Activated naive CD4-positive, alpha-beta T cell treated with anti-CD3 and anti-CD28 coated beads, Interleukin-2, amount 10 ng/mL, durations not matched to agents 7 days and 5 days (primary cell): ENCODE measurements around the gene GP9.

Source experiments
- CTCF ChIA-PET: fragments of 350-600 bp; sonication (Branson Sonifier 250); formaldehyde crosslinking; loops from one replicate; lab custom pipeline; 2021; ENCODE audit warnings: antibody characterized with exemption; lab: Charles Lee
- DNase-seq: peaks from one replicate; pipeline ENCODE4 v3.0.0-alpha.2; 2020
- H3K27ac Mint-ChIP-seq: one replicate; pipeline ENCODE4 v1.8.0; 2021; ENCODE audit warnings: mild to moderate bottlenecking, moderate library complexity, mixed read lengths
- H3K27me3 Mint-ChIP-seq: one replicate; pipeline ENCODE4 v1.8.0; 2021; ENCODE audit warnings: mild to moderate bottlenecking, mixed read lengths
- H3K36me3 Mint-ChIP-seq: one replicate; pipeline ENCODE4 v1.8.0; 2021; ENCODE audit warnings: mixed read lengths
- H3K4me1 Mint-ChIP-seq: one replicate; pipeline ENCODE4 v1.8.0; 2021; ENCODE audit warnings: mixed read lengths
- H3K4me3 Mint-ChIP-seq: one replicate; pipeline ENCODE4 v1.8.0; 2021; ENCODE audit warnings: mild to moderate bottlenecking, moderate library complexity, mixed read lengths
- H3K9me3 Mint-ChIP-seq: one replicate; pipeline ENCODE4 v1.8.0; 2021; ENCODE audit warnings: mixed read lengths

The GP9 gene

GRCh38 chr3:129033633-129034321 is 26.8 kb upstream of the GP9 start:
- CTCF ChIA-PET, result no interaction called here

GRCh38 chr3:129034642-129035041 is 25.9 kb upstream of the GP9 start:
- H3K4me3 Mint-ChIP-seq, result no peak overlapping the region
- peak; percentile 37 for DNase-seq
- peaks cover 45% of the 10 kb centered on the region for H3K27me3 Mint-ChIP-seq
- H3K36me3 Mint-ChIP-seq, result no peaks in the 10 kb centered on the region
- no peaks in the 10 kb centered on the region for H3K9me3 Mint-ChIP-seq
- CTCF ChIA-PET, result no interaction called here
- peaks cover 18% of the 10 kb centered on the region for H3K4me1 Mint-ChIP-seq
- no peak overlapping the region for H3K27ac Mint-ChIP-seq

More at GRCh38 chr3:129033633-129034321, 26.8 kb upstream of the GP9 start:
- Mint-ChIP-seq H3K27ac (no peak overlapping the region), H3K27me3 (peaks cover 37% of the 10 kb centered on the region), H3K4me3 (no peak overlapping the region), H3K36me3 (no peaks in the 10 kb centered on the region), H3K4me1 (peaks cover 18% of the 10 kb centered on the region), H3K9me3 (no peaks in the 10 kb centered on the region)
- no peak for DNase-seq

- Mint-ChIP-seq H3K36me3 (no peaks in the 10 kb centered on the region), H3K27me3 (peaks cover 52% of the 10 kb centered on the region), H3K4me1 (peaks cover 18% of the 10 kb centered on the region), H3K9me3 (no peaks in the 10 kb centered on the region), H3K27ac (peak overlapping the region; percentile 2), H3K4me3 (no peak overlapping the region)
- CTCF ChIA-PET, result interaction anchor here (2.5 kb wide), 1 partner anchor 18 kb away, joined by 11 read pairs; no protein-coding TSS in a partner anchor
- peak; percentile 38 for DNase-seq
Observed at GRCh38 chr3:129035360-129036221, 25.0 kb upstream of the GP9 start.

- H3K36me3 Mint-ChIP-seq, result no peaks in the 10 kb centered on the region
- no peak overlapping the region for H3K4me3 Mint-ChIP-seq
- no peak for DNase-seq
- peaks cover 52% of the 10 kb centered on the region for H3K27me3 Mint-ChIP-seq
- H3K27ac Mint-ChIP-seq, result peak overlapping the region; percentile 2
- peaks cover 18% of the 10 kb centered on the region for H3K4me1 Mint-ChIP-seq
- CTCF ChIA-PET, result interaction anchor here (2.5 kb wide), 1 partner anchor 17 kb away, joined by 11 read pairs; no protein-coding TSS in a partner anchor
- H3K9me3 Mint-ChIP-seq, result no peaks in the 10 kb centered on the region
Observed at GRCh38 chr3:129036222-129037092, 24.1 kb upstream of the GP9 start.

GRCh38 chr3:129037093-129037419 is 23.5 kb upstream of the GP9 start:
- CTCF ChIA-PET, result interaction anchor here (0.9 to 2.5 kb wide), 2 partner anchors 16 to 21 kb away, joined by 3 to 11 read pairs; no protein-coding TSS in a partner anchor
- no peaks in the 10 kb centered on the region for H3K9me3 Mint-ChIP-seq
- no peak overlapping the region for H3K27ac Mint-ChIP-seq
- H3K27me3 Mint-ChIP-seq, result peaks cover 52% of the 10 kb centered on the region
- H3K4me3 Mint-ChIP-seq, result no peak overlapping the region
- no peaks in the 10 kb centered on the region for H3K36me3 Mint-ChIP-seq
- no peak for DNase-seq
- peaks cover 18% of the 10 kb centered on the region for H3K4me1 Mint-ChIP-seq

DNA sequence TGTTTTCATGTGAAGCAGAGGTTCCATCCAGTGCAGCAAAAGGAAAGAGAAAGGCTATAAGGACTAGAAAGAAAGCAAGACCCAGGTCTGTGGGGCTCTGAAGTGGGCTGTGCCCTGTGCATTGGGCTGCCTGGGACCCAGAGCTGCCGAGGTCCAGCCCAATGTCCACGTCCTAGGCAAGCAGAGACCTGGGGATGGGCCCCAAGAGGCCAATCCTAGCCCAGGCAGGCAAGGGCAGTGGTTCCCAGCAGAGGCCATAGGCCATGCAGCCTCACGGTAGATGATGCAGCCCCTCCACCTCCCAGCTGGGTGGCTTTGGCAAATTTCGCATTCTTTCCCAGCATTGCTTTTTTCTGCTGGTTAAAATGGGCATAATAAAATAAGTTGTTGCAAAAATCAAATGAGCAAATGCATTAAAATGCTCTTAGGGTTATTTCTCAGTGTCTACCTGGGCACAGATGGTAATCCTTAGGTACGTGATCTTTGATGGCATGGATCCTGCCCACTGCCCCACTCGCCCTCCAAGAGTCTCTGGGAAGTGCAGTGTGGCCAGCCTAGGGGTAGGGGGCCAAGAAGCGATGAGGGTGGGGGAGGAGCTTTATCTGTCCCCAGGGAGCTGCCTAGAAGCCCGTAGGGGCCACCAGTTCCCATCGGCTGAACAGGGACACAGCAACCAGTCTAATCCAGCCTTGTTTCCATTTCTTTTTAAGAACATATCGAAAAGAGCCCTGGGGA is 22.3 kb upstream of the GP9 start:
- Mint-ChIP-seq H3K9me3 (no peaks in the 10 kb centered on the region), H3K27ac (no peak overlapping the region), H3K36me3 (no peaks in the 10 kb centered on the region), H3K27me3 (peaks cover 59% of the 10 kb centered on the region), H3K4me3 (no peak overlapping the region), H3K4me1 (peaks cover 18% of the 10 kb centered on the region)
- CTCF ChIA-PET, result interaction anchor here (0.9 to 2.5 kb wide), 2 partner anchors 15 to 22 kb away, joined by 3 to 11 read pairs; no protein-coding TSS in a partner anchor
- no peak for DNase-seq

DNA sequence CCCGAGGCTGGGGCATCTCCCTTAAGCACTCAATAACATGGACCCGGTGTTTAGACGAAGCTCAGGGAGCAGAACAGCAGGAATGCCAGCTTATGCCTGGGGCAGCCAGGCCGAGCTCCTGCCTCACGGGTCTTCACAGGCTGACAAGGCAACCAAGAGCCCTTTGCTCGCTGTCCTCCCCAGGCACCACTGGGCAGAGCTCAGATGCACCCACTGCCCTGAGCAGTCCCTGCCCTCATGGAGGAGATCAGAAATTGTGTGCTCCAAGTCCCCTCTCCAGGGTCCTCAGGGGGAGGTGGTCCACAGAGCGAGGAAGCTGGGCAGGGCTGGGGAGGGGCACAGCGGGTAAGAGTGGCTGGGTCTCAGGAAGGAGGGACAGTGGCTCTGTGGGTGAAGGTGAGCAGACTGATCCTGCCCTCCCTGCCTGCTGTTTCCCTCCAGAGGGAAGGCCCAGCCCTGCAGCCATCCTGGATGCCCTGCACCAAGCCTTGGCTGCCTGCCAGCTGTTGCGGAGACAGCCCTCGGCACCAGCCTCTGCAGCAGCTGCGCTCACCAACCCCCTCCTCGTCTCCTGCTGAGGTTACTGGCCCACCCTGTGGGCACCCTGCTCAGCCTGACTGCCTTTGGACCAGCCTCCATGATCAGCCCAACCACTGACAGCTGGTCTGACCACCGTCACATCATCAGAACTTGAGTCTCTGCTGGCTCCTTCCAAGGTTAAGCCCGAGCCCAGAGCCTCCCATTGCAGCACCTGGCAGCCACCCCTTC is 21.1 kb upstream of the GP9 start:
- no peak overlapping the region for H3K4me3 Mint-ChIP-seq
- DNase-seq, result no peak
- H3K27me3 Mint-ChIP-seq, result peaks cover 60% of the 10 kb centered on the region
- peaks cover 18% of the 10 kb centered on the region for H3K4me1 Mint-ChIP-seq
- H3K27ac Mint-ChIP-seq, result no peak overlapping the region
- H3K36me3 Mint-ChIP-seq, result no peaks in the 10 kb centered on the region
- no peaks in the 10 kb centered on the region for H3K9me3 Mint-ChIP-seq
- CTCF ChIA-PET, result interaction anchor here (0.5 to 1.2 kb wide), 2 partner anchors 12 to 70 kb away, joined by 3 to 5 read pairs; no protein-coding TSS in a partner anchor

GRCh38 chr3:129040039-129040336 is 20.6 kb upstream of the GP9 start:
- Mint-ChIP-seq H3K9me3 (no peaks in the 10 kb centered on the region), H3K4me3 (no peak overlapping the region), H3K4me1 (peaks cover 18% of the 10 kb centered on the region), H3K36me3 (no peaks in the 10 kb centered on the region), H3K27me3 (peaks cover 61% of the 10 kb centered on the region), H3K27ac (no peak overlapping the region)
- DNase-seq, result no peak
- CTCF ChIA-PET, result interaction anchor here (0.5 to 1.2 kb wide), 2 partner anchors 12 to 70 kb away, joined by 3 to 5 read pairs; no protein-coding TSS in a partner anchor

GRCh38 chr3:129040579-129041300 is 19.8 kb upstream of the GP9 start:
- peaks cover 13% of the 10 kb centered on the region for H3K4me1 Mint-ChIP-seq
- no peaks in the 10 kb centered on the region for H3K36me3 Mint-ChIP-seq
- H3K4me3 Mint-ChIP-seq, result no peak overlapping the region
- H3K27ac Mint-ChIP-seq, result no peak overlapping the region
- no peak for DNase-seq
- H3K27me3 Mint-ChIP-seq, result peaks cover 68% of the 10 kb centered on the region
- CTCF ChIA-PET, result interaction anchor here (0.9 to 1.1 kb wide), 2 partner anchors 12 to 13 kb away, joined by 3 to 4 read pairs; no protein-coding TSS in a partner anchor
- H3K9me3 Mint-ChIP-seq, result no peaks in the 10 kb centered on the region

GRCh38 chr3:129045675-129046036 is 14.9 kb upstream of the GP9 start:
- H3K4me3 Mint-ChIP-seq, result peak overlapping the region; percentile 38
- peak; percentile 65 for DNase-seq
- H3K27ac Mint-ChIP-seq, result no peak overlapping the region
- peaks cover 56% of the 10 kb centered on the region for H3K27me3 Mint-ChIP-seq
- peaks cover 2% of the 10 kb centered on the region for H3K4me1 Mint-ChIP-seq
- CTCF ChIA-PET, result interaction anchor here (0.6 to 1.8 kb wide), 5 partner anchors 16 to 202 kb away, joined by 4 to 9 read pairs (median 4); no protein-coding TSS in a partner anchor
- H3K36me3 Mint-ChIP-seq, result peaks cover 5% of the 10 kb centered on the region
- peaks cover 7% of the 10 kb centered on the region for H3K9me3 Mint-ChIP-seq

GRCh38 chr3:129046037-129046731 is 14.4 kb upstream of the GP9 start:
- CTCF ChIA-PET, result interaction anchor here (0.6 to 1.8 kb wide), 5 partner anchors 16 to 201 kb away, joined by 4 to 9 read pairs (median 4); no protein-coding TSS in a partner anchor
- peaks cover 52% of the 10 kb centered on the region for H3K27me3 Mint-ChIP-seq
- peaks cover 7% of the 10 kb centered on the region for H3K9me3 Mint-ChIP-seq
- H3K4me3 Mint-ChIP-seq, result no peak overlapping the region
- peak; percentile 21 for DNase-seq
- no peak overlapping the region for H3K27ac Mint-ChIP-seq
- H3K36me3 Mint-ChIP-seq, result peaks cover 5% of the 10 kb centered on the region
- H3K4me1 Mint-ChIP-seq, result peaks cover 2% of the 10 kb centered on the region
